GM12878 (cell line): ENCODE data around the gene HPSE2. TPM values are rescaled to one million over a fixed set of nuclear protein-coding genes. Genes with fewer than 3 reads are reported as not detected.

Source experiments
- CBX5 ChIP-seq: sonication (generic); IDR thresholded peaks from 2 replicates; pipeline ENCODE4 v1.6.1; 2016; ENCODE audit warnings: low read depth, moderate library complexity, mild to moderate bottlenecking, inconsistent platforms
- CREM ChIP-seq: IDR thresholded peaks from 2 replicates; pipeline ENCODE4 v1.6.1; 2014; ENCODE audit warnings: antibody characterized with exemption, low read depth
- KDM1A ChIP-seq: fragments of 200-600 bp; sonication (generic); IDR thresholded peaks from 2 replicates; pipeline ENCODE4 v1.6.1; 2016; ENCODE audit warnings: borderline replicate concordance
- NFIC ChIP-seq: IDR thresholded peaks from 2 replicates; pipeline ENCODE4 v1.6.1; 2012; ENCODE audit warnings: low read depth, mild to moderate bottlenecking, inconsistent platforms, low read length, moderate library complexity
- polyA plus RNA-seq, 11 experiments: library from polyadenylated mRNA; depleted of rRNA in 4 of 11; unstranded in 6 of 11; stranded (reverse) in 5 of 11; fragments of >200 nt; fragmentation: Nextera tagmentation in 4 of 11; fragmentation: Illumina TruSeq in 1 of 11; extraction: Ambion mirVana in 4 of 11; extraction: Trizol in 1 of 11; gene quantifications; 1 replicate in 1 of 11; 2 replicates in 10 of 11; pipeline versions ENCODE4 v1.2.1 to v1.2.3, GENCODE V29; 2011 to 2016; ENCODE audit warnings: inconsistent platforms in 2 of 11, missing spikeins in 2 of 11, low read depth in 1 of 11
- total RNA-seq, 4 experiments: library from RNA; depleted of rRNA in 3 of 4; stranded (reverse); fragments of >200 nt in 3 of 4; fragmentation: Illumina TruSeq in 1 of 4; extraction: Trizol in 1 of 4; gene quantifications; 2 replicates each; pipeline versions ENCODE4 v1.2.1 to v1.2.3, GENCODE V29; 2013 to 2021
- TF ChIP-seq, protein P1 (sequence below): fragments of 450-650 bp; IDR thresholded peaks from 2 replicates; pipeline ENCODE4 v1.6.1; 2018; ENCODE audit warnings: mild to moderate bottlenecking, low read depth, moderate library complexity; ENCODE audit not compliant: partially characterized antibody
- TF ChIP-seq, protein P2 (sequence below): fragments of 450-650 bp; IDR thresholded peaks from 2 replicates; pipeline ENCODE4 v1.6.1; 2017; ENCODE audit warnings: low read depth, mild to moderate bottlenecking, moderate library complexity
- TF ChIP-seq, protein P3 (sequence below): fragments of 450-650 bp; formaldehyde crosslinking; IDR thresholded peaks from 2 replicates; pipeline ENCODE4 v1.5.0; 2022; ENCODE audit warnings: mild to moderate bottlenecking, missing genetic modification characterization

HPSE2 gene
- total and polyA plus RNA-seq, 10 of the 15 experiments (the other 5 are each of a cell fraction or from before 2014, with no cell fraction given): 0.06 TPM; not detected in 9

DNA sequence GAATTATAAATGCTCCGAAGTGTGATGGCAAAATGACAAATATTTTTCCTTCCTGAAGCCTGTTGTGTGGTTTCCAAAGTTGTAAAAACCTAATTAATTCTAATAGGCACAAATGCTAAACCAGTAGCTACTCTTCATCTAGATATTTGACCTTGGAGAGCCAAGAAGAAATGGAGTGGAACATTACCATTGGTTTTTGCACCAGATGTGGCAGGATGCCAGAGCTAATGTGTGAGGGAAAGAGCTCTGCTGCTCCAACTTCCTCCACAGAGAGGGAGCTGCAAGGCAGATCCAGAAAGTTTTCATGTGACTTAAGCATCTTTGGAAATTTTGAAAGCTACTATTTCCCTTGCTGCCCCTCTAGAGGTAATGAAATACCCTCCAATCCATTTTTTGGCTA, 723.8 kb downstream of the HPSE2 start (continued):
- TF ChIP-seq, protein P1, sequence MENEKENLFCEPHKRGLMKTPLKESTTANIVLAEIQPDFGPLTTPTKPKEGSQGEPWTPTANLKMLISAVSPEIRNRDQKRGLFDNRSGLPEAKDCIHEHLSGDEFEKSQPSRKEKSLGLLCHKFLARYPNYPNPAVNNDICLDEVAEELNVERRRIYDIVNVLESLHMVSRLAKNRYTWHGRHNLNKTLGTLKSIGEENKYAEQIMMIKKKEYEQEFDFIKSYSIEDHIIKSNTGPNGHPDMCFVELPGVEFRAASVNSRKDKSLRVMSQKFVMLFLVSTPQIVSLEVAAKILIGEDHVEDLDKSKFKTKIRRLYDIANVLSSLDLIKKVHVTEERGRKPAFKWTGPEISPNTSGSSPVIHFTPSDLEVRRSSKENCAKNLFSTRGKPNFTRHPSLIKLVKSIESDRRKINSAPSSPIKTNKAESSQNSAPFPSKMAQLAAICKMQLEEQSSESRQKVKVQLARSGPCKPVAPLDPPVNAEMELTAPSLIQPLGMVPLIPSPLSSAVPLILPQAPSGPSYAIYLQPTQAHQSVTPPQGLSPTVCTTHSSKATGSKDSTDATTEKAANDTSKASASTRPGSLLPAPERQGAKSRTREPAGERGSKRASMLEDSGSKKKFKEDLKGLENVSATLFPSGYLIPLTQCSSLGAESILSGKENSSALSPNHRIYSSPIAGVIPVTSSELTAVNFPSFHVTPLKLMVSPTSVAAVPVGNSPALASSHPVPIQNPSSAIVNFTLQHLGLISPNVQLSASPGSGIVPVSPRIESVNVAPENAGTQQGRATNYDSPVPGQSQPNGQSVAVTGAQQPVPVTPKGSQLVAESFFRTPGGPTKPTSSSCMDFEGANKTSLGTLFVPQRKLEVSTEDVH: no peak
- TF ChIP-seq, protein P2, sequence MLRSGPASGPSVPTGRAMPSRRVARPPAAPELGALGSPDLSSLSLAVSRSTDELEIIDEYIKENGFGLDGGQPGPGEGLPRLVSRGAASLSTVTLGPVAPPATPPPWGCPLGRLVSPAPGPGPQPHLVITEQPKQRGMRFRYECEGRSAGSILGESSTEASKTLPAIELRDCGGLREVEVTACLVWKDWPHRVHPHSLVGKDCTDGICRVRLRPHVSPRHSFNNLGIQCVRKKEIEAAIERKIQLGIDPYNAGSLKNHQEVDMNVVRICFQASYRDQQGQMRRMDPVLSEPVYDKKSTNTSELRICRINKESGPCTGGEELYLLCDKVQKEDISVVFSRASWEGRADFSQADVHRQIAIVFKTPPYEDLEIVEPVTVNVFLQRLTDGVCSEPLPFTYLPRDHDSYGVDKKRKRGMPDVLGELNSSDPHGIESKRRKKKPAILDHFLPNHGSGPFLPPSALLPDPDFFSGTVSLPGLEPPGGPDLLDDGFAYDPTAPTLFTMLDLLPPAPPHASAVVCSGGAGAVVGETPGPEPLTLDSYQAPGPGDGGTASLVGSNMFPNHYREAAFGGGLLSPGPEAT: no peak
- no peak for TF ChIP-seq CBX5
- no peak for TF ChIP-seq CREM
- TF ChIP-seq NFIC: no peak
- TF ChIP-seq KDM1A: no peak
- TF ChIP-seq, protein P3, sequence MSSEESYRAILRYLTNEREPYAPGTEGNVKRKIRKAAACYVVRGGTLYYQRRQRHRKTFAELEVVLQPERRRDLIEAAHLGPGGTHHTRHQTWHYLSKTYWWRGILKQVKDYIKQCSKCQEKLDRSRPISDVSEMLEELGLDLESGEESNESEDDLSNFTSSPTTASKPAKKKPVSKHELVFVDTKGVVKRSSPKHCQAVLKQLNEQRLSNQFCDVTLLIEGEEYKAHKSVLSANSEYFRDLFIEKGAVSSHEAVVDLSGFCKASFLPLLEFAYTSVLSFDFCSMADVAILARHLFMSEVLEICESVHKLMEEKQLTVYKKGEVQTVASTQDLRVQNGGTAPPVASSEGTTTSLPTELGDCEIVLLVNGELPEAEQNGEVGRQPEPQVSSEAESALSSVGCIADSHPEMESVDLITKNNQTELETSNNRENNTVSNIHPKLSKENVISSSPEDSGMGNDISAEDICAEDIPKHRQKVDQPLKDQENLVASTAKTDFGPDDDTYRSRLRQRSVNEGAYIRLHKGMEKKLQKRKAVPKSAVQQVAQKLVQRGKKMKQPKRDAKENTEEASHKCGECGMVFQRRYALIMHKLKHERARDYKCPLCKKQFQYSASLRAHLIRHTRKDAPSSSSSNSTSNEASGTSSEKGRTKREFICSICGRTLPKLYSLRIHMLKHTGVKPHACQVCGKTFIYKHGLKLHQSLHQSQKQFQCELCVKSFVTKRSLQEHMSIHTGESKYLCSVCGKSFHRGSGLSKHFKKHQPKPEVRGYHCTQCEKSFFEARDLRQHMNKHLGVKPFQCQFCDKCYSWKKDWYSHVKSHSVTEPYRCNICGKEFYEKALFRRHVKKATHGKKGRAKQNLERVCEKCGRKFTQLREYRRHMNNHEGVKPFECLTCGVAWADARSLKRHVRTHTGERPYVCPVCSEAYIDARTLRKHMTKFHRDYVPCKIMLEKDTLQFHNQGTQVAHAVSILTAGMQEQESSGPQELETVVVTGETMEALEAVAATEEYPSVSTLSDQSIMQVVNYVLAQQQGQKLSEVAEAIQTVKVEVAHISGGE (CRISPR knock-in tag): no peak
